Transverse colon (tissue), 3 donors: ENCODE results near the gene MYOF.

Experiments used
- POLR2A ChIP-seq: fragments of 450-650 bp; IDR thresholded peaks from one replicate; pipeline ENCODE4 v1.6.1; 2016; ENCODE audit warnings: antibody characterized with exemption, mild to moderate bottlenecking, moderate library complexity
- TF ChIP-seq, protein P1 (sequence below), 5 experiments: fragments of 200-600 bp in 3 of 5; fragments of 450-650 bp in 2 of 5; sonication (generic) in 3 of 5; IDR thresholded peaks; 1 replicate in 2 of 5; 2 replicates in 3 of 5; pipeline ENCODE4 v1.5.1; 2016 to 2017; ENCODE audit warnings: antibody characterized with exemption in 5 of 5, inconsistent platforms in 3 of 5, mild to moderate bottlenecking in 2 of 5, moderate library complexity in 1 of 5

DNA sequence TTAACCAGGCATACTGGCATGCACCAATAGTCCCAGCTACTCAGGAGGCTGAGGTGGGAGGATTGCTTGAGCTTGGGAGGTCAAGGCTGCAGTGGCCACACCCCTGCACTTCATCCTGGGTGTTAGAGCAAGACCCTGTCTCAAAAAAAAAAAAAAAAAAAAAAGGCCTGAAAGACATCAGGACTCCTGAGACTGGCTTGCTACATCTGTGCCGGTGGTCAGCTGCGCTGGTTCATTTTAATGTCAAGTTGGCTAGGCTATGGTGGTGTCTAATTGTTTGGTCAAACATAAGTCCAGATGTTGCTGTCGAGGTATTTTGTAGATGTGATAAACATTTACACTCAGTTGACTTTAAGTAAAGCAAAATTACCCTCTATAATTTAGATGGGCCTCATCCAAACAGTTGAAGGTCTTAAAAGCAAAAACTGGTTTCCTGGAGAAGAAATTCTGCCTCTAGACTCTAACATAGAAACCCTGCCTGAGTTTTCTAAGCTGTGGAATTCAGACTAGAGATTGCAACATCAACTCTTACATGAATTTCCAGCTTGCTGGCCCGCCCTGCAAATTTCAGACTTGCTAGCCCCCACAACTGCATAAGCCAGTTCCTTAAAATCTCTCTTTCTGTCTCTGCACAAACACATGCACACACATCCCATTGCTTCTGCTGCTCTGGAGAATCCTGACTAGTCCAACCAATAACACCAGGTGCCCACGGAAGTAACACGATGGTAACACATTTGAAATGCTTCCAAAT is 18.2 kb downstream of the MYOF start:
- TF ChIP-seq, protein P1, sequence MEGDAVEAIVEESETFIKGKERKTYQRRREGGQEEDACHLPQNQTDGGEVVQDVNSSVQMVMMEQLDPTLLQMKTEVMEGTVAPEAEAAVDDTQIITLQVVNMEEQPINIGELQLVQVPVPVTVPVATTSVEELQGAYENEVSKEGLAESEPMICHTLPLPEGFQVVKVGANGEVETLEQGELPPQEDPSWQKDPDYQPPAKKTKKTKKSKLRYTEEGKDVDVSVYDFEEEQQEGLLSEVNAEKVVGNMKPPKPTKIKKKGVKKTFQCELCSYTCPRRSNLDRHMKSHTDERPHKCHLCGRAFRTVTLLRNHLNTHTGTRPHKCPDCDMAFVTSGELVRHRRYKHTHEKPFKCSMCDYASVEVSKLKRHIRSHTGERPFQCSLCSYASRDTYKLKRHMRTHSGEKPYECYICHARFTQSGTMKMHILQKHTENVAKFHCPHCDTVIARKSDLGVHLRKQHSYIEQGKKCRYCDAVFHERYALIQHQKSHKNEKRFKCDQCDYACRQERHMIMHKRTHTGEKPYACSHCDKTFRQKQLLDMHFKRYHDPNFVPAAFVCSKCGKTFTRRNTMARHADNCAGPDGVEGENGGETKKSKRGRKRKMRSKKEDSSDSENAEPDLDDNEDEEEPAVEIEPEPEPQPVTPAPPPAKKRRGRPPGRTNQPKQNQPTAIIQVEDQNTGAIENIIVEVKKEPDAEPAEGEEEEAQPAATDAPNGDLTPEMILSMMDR (IDR thresholded peaks at IDR 0.05) = no peak
- TF ChIP-seq POLR2A = no peak
